ENCODE measurements around the gene GNAI1.

GNAI1 gene

GRCh38 chr7:80134536-80135308 is at the start of gene GNAI1:
Gene GNAI1 (plus strand): TSS chr7:80134831. CDS start chr7:80135161, 330 bp downstream.
- DNase-seq (ENCODE audit: low spot score) = peak; percentile 2

- no peak for DNase-seq (ENCODE audit: low spot score)
Observed at GRCh38 chr7:80087051-80087770, 47.4 kb upstream of the GNAI1 start.

- DNase-seq (ENCODE audit: low spot score) = no peak
Observed at GRCh38 chr7:80087771-80088170, 46.9 kb upstream of the GNAI1 start.

GRCh38 chr7:80088705-80089104 is 45.9 kb upstream of the GNAI1 start:
- no peak for DNase-seq (ENCODE audit: low spot score)

GRCh38 chr7:80089366-80089765 is 45.3 kb upstream of the GNAI1 start:
- no peak for DNase-seq (ENCODE audit: low spot score)

- DNase-seq (ENCODE audit: low spot score) = no peak
Observed at GRCh38 chr7:80093349-80093748, 41.3 kb upstream of the GNAI1 start.

GRCh38 chr7:80095545-80095944 is 39.1 kb upstream of the GNAI1 start:
- DNase-seq (ENCODE audit: low spot score) = no peak

- DNase-seq (ENCODE audit: low spot score) = no peak
Observed at GRCh38 chr7:80097756-80098155, 36.9 kb upstream of the GNAI1 start.

- DNase-seq (ENCODE audit: low spot score) = no peak
Observed at GRCh38 chr7:80098795-80099194, 35.8 kb upstream of the GNAI1 start.

- DNase-seq (ENCODE audit: low spot score) = no peak
Observed at GRCh38 chr7:80100254-80100653, 34.4 kb upstream of the GNAI1 start.

GRCh38 chr7:80105701-80106408 is 28.8 kb upstream of the GNAI1 start:
- no peak for DNase-seq (ENCODE audit: low spot score)

GRCh38 chr7:80106498-80107113 is 28.0 kb upstream of the GNAI1 start:
- DNase-seq (ENCODE audit: low spot score) = no peak

- DNase-seq (ENCODE audit: low spot score) = no peak
Observed at GRCh38 chr7:80107278-80107677, 27.4 kb upstream of the GNAI1 start.

GRCh38 chr7:80110376-80110775 is 24.3 kb upstream of the GNAI1 start:
- DNase-seq (ENCODE audit: low spot score) = no peak

GRCh38 chr7:80114159-80114558 is 20.5 kb upstream of the GNAI1 start:
- no peak for DNase-seq (ENCODE audit: low spot score)

- DNase-seq (ENCODE audit: low spot score) = no peak
Observed at GRCh38 chr7:80124526-80125264, 9.9 kb upstream of the GNAI1 start.

GRCh38 chr7:80127412-80128160 is 7.0 kb upstream of the GNAI1 start:
- no peak for DNase-seq (ENCODE audit: low spot score)

- DNase-seq (ENCODE audit: low spot score) = no peak
Observed at GRCh38 chr7:80128918-80129317, 5.7 kb upstream of the GNAI1 start.

- DNase-seq (ENCODE audit: low spot score) = no peak
Observed at GRCh38 chr7:80129785-80130184, 4.8 kb upstream of the GNAI1 start.

GRCh38 chr7:80131675-80132435 is 2.8 kb upstream of the GNAI1 start:
- no peak for DNase-seq (ENCODE audit: low spot score)

Measured in activated CD4-positive, alpha-beta T cell treated with anti-CD3 and anti-CD28 coated beads, Interleukin-2, Interleukin-4, amounts not matched to agents 100 ng/mL and 50 ng/mL, durations not matched to agents 16 hours and 8 hours (primary cell).